ENCODE data around the gene TPI1. TPM values are rescaled to one million over a fixed set of nuclear protein-coding genes. Genes with fewer than 3 reads are reported as not detected.

The TPI1 gene
- total RNA-seq = 1,092 and 1,488 TPM in 2 replicates

DNA sequence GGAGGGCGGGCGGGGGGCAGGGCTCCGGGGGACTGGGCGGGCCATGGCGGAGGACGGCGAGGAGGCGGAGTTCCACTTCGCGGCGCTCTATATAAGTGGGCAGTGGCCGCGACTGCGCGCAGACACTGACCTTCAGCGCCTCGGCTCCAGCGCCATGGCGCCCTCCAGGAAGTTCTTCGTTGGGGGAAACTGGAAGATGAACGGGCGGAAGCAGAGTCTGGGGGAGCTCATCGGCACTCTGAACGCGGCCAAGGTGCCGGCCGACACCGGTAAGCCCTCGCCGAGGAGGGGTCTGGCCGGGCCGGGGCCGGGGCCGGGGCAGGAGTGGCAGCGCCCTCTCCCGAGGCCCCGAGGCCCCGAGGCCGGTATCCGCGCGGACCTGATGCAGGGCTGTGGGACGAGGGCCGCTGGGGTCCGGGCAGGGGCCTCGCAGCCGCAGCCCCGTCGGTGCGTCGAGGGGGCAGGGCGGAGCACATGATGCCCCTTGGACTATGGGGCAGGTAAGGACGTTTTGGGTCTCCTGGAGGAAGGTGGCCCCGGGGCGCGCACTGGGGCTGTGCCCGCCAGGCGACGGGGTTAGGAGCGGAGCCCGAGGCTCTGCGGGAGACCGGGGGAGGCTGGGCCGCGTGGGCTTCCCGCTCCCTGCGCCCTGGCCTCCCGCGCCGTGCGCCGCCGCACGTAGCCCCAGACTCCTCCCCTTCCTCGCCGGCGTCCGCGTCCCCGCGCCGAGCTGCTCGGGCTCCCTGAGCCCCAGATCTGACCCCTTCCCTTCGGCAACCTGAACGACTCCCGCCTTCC is at the start of gene TPI1:
TPI1 (plus strand) TSS at position 119 of the 798 bp plus-strand sequence; CDS start at position 155, 36 bp downstream.

GRCh38 chr12:6821591-6822425 is 45.5 kb upstream of the TPI1 start, which contains the start of gene GPR162:
GPR162 (plus strand) TSS chr12:6821821; CDS start chr12:6823899, 2,078 bp downstream.

GRCh38 chr12:6827982-6828780 is 39.1 kb upstream of the TPI1 start, which contains the start of gene P3H3:
P3H3 (plus strand) TSS chr12:6828407; CDS start chr12:6828441, 34 bp downstream.

DNA sequence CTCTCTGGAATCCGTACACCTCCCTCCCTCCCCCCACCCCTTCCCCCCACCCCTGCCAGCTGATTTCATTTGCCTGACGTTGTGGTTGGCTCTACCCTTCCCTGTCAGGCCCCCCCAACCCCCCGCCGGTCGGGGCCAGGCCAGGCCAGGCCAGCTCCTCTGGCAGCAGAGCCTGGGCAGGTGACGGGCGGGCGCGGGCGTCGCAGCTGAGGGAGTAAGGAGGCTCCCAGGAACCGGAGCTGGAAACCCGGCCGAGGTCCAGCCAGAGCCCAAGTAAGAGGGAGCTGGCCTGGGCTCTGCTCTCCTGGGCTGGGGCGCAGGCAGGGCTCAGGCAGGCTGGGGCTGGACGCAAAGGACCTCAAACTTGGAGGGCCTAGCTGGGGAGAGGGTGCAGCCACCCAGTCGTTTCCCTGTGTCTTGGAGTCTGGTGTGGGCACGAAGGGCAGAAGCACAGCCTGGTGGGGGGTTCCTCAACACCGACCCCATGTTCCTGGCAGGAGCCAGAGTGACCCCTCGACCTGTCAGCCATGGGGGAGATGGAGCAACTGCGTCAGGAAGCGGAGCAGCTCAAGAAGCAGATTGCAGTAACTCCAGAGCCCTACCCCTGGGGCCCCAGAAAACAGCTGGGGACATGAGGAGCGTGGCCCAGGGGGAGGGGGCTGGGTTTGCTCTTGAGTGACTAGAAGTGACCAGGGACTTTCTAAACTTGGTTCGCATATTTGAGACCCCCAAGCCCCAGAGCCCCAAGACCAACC is 26.4 kb upstream of the TPI1 start, which contains the start of gene GNB3:
GNB3 (plus strand) TSS at position 165 of the 755 bp plus-strand sequence; CDS start at position 528, 363 bp downstream.

DNA sequence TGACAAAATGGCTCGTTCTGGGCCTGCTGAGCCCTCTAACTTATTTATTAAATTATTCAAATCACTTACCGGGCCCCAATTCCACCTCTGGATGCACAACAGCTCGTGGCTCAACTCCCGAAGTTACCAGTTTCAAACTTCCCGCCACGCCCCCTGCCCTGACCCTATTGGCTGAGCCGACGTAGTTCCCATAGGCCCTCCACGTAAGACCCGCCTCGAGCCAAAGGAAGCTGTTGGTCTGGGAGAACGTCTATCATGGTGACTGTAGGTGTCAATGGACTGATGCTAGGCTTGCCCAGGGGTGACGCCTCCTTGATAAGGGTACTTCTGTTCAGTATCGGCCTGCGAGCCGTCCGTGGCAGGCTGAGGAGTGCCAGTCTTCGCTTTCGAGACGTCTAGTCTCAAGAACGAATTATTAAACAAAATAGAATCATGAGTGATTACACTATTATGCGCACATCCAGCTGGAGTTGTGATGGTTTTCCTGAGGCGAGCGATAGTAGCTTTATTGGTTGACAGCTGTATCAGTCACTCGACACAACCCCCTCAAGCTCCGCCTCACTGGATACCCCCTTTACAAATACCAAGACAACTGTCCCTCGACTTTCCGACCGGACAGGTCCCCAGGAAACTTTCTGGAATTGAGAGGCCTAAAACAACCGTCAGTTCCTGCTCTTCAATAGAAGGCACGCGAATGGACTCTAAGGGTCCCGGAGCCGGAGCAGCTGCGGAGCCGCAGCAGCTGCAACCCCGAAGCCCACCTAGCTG is 16.0 kb upstream of the TPI1 start, which contains the start of gene CDCA3:
CDCA3 (minus strand) TSS at position 134 of the 768 bp plus-strand sequence. CDS start 334 bp downstream, outside the sequence.

DNA sequence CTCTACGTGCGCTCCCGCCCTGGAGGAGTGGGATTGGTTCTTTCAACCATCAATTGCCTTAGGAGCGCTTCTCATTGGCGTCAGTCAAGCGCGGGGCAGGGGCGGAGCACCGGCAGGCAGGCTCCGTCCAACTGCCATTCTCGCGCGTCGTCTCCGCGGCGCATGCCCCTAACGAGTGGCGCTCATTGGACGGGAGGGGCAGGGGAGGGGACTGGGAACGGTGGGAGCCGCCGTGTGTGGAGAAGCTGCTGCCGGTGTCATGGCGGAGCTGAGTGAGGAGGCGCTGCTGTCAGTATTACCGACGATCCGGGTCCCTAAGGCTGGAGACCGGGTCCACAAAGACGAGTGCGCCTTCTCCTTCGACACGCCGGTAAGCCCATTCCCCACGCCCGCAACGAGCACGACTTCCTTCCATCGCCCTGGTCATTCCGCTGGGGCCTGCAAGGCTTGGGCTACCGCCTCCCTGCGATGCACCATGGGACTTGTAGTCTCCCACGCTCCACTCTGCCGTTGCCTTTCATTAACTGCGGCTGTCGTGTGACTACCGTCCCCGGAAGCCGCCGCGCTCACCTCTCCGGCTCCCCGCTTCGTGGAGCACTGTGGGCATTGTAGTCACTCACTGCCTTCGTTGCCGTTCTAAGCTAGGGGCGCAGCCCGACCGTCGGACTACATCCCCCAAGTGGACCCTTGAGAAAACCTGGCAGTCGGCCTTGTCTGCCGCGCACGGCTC is 15.2 kb upstream of the TPI1 start, which contains the start of gene USP5:
USP5 (plus strand) TSS at position 230 of the 730 bp plus-strand sequence; CDS start at position 260, 30 bp downstream.

GRCh38 chr12:6873094-6874014 is 6.0 kb downstream of the TPI1 start, which contains the start of gene SPSB2:
SPSB2 (minus strand) TSS chr12:6873303; CDS start chr12:6872901, 402 bp downstream.

GRCh38 chr12:6904280-6905276 is 37.2 kb downstream of the TPI1 start, which contains the start of gene LRRC23:
LRRC23 (plus strand) TSS chr12:6904822; CDS start chr12:6905634, 812 bp downstream.

GRCh38 chr12:6914246-6914946 is 47.1 kb downstream of the TPI1 start, which contains the start of gene ENO2:
ENO2 (plus strand) TSS chr12:6914580; CDS start chr12:6915833, 1,253 bp downstream.

Other genes with a start within 250 kb of the TPI1 start
- gene LPAR5, start 231.6 kb upstream of the TPI1 start, total RNA-seq = 2.3 and 3.9 TPM in 2 replicates
- gene ACRBP, start 220.1 kb upstream of the TPI1 start, total RNA-seq = not detected in 2 replicates
- gene ING4, start 204.4 kb upstream of the TPI1 start, total RNA-seq = 14.9 and 28.7 TPM in 2 replicates
- 5.8 and 6.4 TPM in 2 replicates for gene ZNF384, start 178.2 kb upstream of the TPI1 start, total RNA-seq
- not detected in 2 replicates for gene PIANP, start 166.7 kb upstream of the TPI1 start, total RNA-seq
- gene COPS7A, start 143.5 kb upstream of the TPI1 start, total RNA-seq = 56.6 and 68.8 TPM in 2 replicates
- 176 and 190 TPM in 2 replicates for gene MLF2, start 114.4 kb upstream of the TPI1 start, total RNA-seq
- gene PTMS, start 101.2 kb upstream of the TPI1 start, total RNA-seq = 17.7 and 26.0 TPM in 2 replicates
- 0.24 TPM in 1 of 2 replicates, not detected in the other for gene LAG3, start 95.0 kb upstream of the TPI1 start, total RNA-seq
- gene CD4, start 78.0 kb upstream of the TPI1 start, total RNA-seq = not detected in 2 replicates
- gene GPR162, start 45.7 kb upstream of the TPI1 start, total RNA-seq = 0.72 TPM in 1 of 2 replicates, not detected in the other
- 22.2 and 39.3 TPM in 2 replicates for gene P3H3, start 39.1 kb upstream of the TPI1 start, total RNA-seq
- gene GNB3, start 26.6 kb upstream of the TPI1 start, total RNA-seq = 0.24 TPM in 1 of 2 replicates, not detected in the other
- under 0.01 and 2.4 TPM in 2 replicates for gene CDCA3, start 16.2 kb upstream of the TPI1 start, total RNA-seq
- gene USP5, start 15.4 kb upstream of the TPI1 start, total RNA-seq = 61.2 and 83.4 TPM in 2 replicates
- 7.2 and 7.7 TPM in 2 replicates for gene SPSB2, start 5.8 kb downstream of the TPI1 start, total RNA-seq
- 11.3 and 11.7 TPM in 2 replicates for gene LRRC23, start 37.3 kb downstream of the TPI1 start, total RNA-seq
- gene ENO2, start 47.0 kb downstream of the TPI1 start, total RNA-seq = 6.6 and 31.1 TPM in 2 replicates
- gene ATN1, start 60.4 kb downstream of the TPI1 start, total RNA-seq = 6.3 and 12.8 TPM in 2 replicates
- not detected in 2 replicates for gene RNU7-1, start 76.3 kb downstream of the TPI1 start, total RNA-seq
- gene C12orf57, start 76.5 kb downstream of the TPI1 start, total RNA-seq = 86.0 and 133 TPM in 2 replicates
- gene PTPN6, start 83.8 kb downstream of the TPI1 start, total RNA-seq = 8.9 and 13.0 TPM in 2 replicates
- 218 and 285 TPM in 2 replicates for gene PHB2, start 103.1 kb downstream of the TPI1 start, total RNA-seq
- 68.8 and 101 TPM in 2 replicates for gene EMG1, start 103.4 kb downstream of the TPI1 start, total RNA-seq
- gene LPCAT3, start 150.9 kb downstream of the TPI1 start, total RNA-seq = 5.5 and 6.2 TPM in 2 replicates
- 1.1 and 11.6 TPM in 2 replicates for gene C1S, start 193.2 kb downstream of the TPI1 start, total RNA-seq
- 1.1 and 8.0 TPM in 2 replicates for gene C1R, start 224.9 kb downstream of the TPI1 start, total RNA-seq
- 16.4 and 18.3 TPM in 2 replicates for gene C1RL, start 241.7 kb downstream of the TPI1 start, total RNA-seq